ENCODE data around the gene PRKCD. TPM values are rescaled to one million over a fixed set of nuclear protein-coding genes. Genes with fewer than 3 reads are reported as not detected.

The PRKCD gene
- total RNA-seq, 1 experiment from 2014 or later = 1.4 TPM

DNA sequence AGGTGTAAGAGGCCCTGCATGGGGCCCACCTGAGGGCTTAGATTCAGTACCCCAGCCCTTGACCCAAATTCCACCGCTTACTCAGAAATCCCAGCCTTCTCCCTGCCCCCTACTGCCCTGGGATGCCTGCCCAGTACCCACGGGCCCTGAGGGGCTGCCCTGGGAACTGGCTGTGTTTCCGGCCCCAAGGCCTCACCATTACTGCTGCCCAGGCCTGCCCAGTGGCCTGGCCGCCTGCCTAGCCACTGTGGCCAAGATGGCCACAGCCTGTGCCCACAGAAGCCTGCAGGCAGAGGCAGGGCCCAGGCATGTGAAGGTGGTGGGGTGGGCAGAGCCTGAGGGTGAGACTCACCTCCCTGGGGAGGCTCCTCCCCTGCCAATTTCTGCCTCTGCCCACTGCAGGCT, 6.1 kb upstream of the PRKCD start:
- no peak for DNase-seq (ENCODE audit: low spot score)
- Histone ChIP-seq H3K36me3 (ENCODE audit: insufficient read depth, low read length, poor library complexity, severe bottlenecking) (no peaks in the 10 kb centered on the region), H3K4me3 (ENCODE audit: low read depth, low read length, poor library complexity, severe bottlenecking) (no peak overlapping the region), H3K4me1 (ENCODE audit: insufficient read depth, low read length, poor library complexity, severe bottlenecking) (no peaks in the 10 kb centered on the region), H3K9me3 (ENCODE audit: low read depth, low read length, poor library complexity, severe bottlenecking) (no peaks in the 10 kb centered on the region), H3K27ac (ENCODE audit: low read depth, low read length, poor library complexity, severe bottlenecking) (no peak overlapping the region), H3K27me3 (replicated peaks; ENCODE audit: insufficient read depth, low read depth, low read length, poor library complexity) (no peaks in the 10 kb centered on the region)
- ChIA-PET CTCF (no interaction called here), POLR2A (ENCODE audit: low non-redundant PET) (no interaction called here)
- TF ChIP-seq, protein P1, sequence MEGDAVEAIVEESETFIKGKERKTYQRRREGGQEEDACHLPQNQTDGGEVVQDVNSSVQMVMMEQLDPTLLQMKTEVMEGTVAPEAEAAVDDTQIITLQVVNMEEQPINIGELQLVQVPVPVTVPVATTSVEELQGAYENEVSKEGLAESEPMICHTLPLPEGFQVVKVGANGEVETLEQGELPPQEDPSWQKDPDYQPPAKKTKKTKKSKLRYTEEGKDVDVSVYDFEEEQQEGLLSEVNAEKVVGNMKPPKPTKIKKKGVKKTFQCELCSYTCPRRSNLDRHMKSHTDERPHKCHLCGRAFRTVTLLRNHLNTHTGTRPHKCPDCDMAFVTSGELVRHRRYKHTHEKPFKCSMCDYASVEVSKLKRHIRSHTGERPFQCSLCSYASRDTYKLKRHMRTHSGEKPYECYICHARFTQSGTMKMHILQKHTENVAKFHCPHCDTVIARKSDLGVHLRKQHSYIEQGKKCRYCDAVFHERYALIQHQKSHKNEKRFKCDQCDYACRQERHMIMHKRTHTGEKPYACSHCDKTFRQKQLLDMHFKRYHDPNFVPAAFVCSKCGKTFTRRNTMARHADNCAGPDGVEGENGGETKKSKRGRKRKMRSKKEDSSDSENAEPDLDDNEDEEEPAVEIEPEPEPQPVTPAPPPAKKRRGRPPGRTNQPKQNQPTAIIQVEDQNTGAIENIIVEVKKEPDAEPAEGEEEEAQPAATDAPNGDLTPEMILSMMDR (conservative IDR thresholded peaks at IDR 0.05; ENCODE audit: low read depth, low read length) = no peak
- TF ChIP-seq EZH2 (IDR thresholded peaks at IDR 0.05; ENCODE audit: borderline replicate concordance, low read depth, low read length, poor library complexity, severe bottlenecking) = no peak
- no TSS peak for BruUV-seq (replicated peaks)
- intact Hi-C loops (cut with micrococcal nuclease; ENCODE audit: unreplicated experiment) = no loop called here

GRCh38 chr3:53155760-53156159, 5.2 kb upstream of the PRKCD start:
- Histone ChIP-seq H3K27me3 (replicated peaks; ENCODE audit: insufficient read depth, low read depth, low read length, poor library complexity) (no peaks in the 10 kb centered on the region), H3K27ac (ENCODE audit: low read depth, low read length, poor library complexity, severe bottlenecking) (no peak overlapping the region), H3K9me3 (ENCODE audit: low read depth, low read length, poor library complexity, severe bottlenecking) (no peaks in the 10 kb centered on the region), H3K36me3 (ENCODE audit: insufficient read depth, low read length, poor library complexity, severe bottlenecking) (no peaks in the 10 kb centered on the region), H3K4me1 (ENCODE audit: insufficient read depth, low read length, poor library complexity, severe bottlenecking) (no peaks in the 10 kb centered on the region), H3K4me3 (ENCODE audit: low read depth, low read length, poor library complexity, severe bottlenecking) (no peak overlapping the region)
- BruUV-seq (replicated peaks) = no TSS peak
- POLR2A ChIA-PET (ENCODE audit: low non-redundant PET) = no interaction called here
- CTCF ChIA-PET = no interaction called here
- DNase-seq (ENCODE audit: low spot score) = no peak
- TF ChIP-seq, protein P1 (conservative IDR thresholded peaks at IDR 0.05; ENCODE audit: low read depth, low read length) = no peak
- TF ChIP-seq EZH2 (IDR thresholded peaks at IDR 0.05; ENCODE audit: borderline replicate concordance, low read depth, low read length, poor library complexity, severe bottlenecking) = no peak
- intact Hi-C loops (cut with micrococcal nuclease; ENCODE audit: unreplicated experiment) = no loop called here

- H3K9me3 ChIP-seq (ENCODE audit: low read depth, low read length, poor library complexity, severe bottlenecking) = no peaks in the 10 kb centered on the region
- intact Hi-C loops (cut with micrococcal nuclease; ENCODE audit: unreplicated experiment) = no loop called here
- DNase-seq (ENCODE audit: low spot score) = no peak
- no peaks in the 10 kb centered on the region for H3K4me1 ChIP-seq (ENCODE audit: insufficient read depth, low read length, poor library complexity, severe bottlenecking)
- no peaks in the 10 kb centered on the region for H3K36me3 ChIP-seq (ENCODE audit: insufficient read depth, low read length, poor library complexity, severe bottlenecking)
- ChIA-PET CTCF (no interaction called here), POLR2A (ENCODE audit: low non-redundant PET) (no interaction called here)
- H3K27me3 ChIP-seq (replicated peaks; ENCODE audit: insufficient read depth, low read depth, low read length, poor library complexity) = no peaks in the 10 kb centered on the region
- no TSS peak for BruUV-seq (replicated peaks)
- TF ChIP-seq, protein P1 (conservative IDR thresholded peaks at IDR 0.05; ENCODE audit: low read depth, low read length) = no peak
- TF ChIP-seq EZH2 (IDR thresholded peaks at IDR 0.05; ENCODE audit: borderline replicate concordance, low read depth, low read length, poor library complexity, severe bottlenecking) = no peak
- H3K4me3 ChIP-seq (ENCODE audit: low read depth, low read length, poor library complexity, severe bottlenecking) = no peak overlapping the region
- no peak overlapping the region for H3K27ac ChIP-seq (ENCODE audit: low read depth, low read length, poor library complexity, severe bottlenecking)
These were observed 4.6 kb upstream of the PRKCD start for GRCh38 chr3:53156368-53156834.

Data from A673 (cell line).